H1 (cell line): ENCODE measurements around the gene VENTX. TPM values are rescaled to one million over a fixed set of nuclear protein-coding genes. Genes with fewer than 3 reads are reported as not detected.
A peak's percentile ranks its signal among the peaks of the same experiment; 100 is the strongest.

Experiments used
- CTCF ChIA-PET: fragments of 300-600 bp; sonication (Branson Sonifier 250); formaldehyde crosslinking; loops from one replicate; lab custom pipeline; 2021; ENCODE audit not compliant: partially characterized antibody; lab: Charles Lee
- POLR2A ChIA-PET: fragments of 300-600 bp; sonication (Branson Sonifier 250); formaldehyde crosslinking; loops from one replicate; lab custom pipeline; 2021; ENCODE audit warnings: inconsistent platforms; ENCODE audit not compliant: partially characterized antibody; lab: Charles Lee
- DNase-seq, 2 experiments: peaks; one replicate each; pipeline versions ENCODE4 v3.0.0 to v3.0.0-alpha.2; 2010 to 2022; ENCODE audit warnings: low spot score in 2 of 2, low read depth in 1 of 2, mixed read lengths in 1 of 2
- FAIRE-seq: peaks from 2 replicates; lab custom pipeline; 2011; peaks lifted over from hg19 to GRCh38; lab: Jason Lieb, UNC
- H2AFZ ChIP-seq: 2 replicates; pipeline ENCODE4 v1.8.1; 2012; ENCODE audit warnings: low read length, inconsistent platforms
- H2AK5ac ChIP-seq: 2 replicates; pipeline ENCODE4 v1.6.1; 2013; ENCODE audit warnings: low read depth, low read length
- H2BK120ac ChIP-seq: replicated peaks from 2 replicates; pipeline ENCODE3; 2013; ENCODE audit warnings: low read depth, low read length, inconsistent platforms
- H2BK12ac ChIP-seq: 2 replicates; pipeline ENCODE4 v1.6.1; 2013; ENCODE audit warnings: low read depth, low read length
- H2BK15ac ChIP-seq: 2 replicates; pipeline ENCODE4 v1.6.1; 2013; ENCODE audit warnings: low read length
- H2BK20ac ChIP-seq: 2 replicates; pipeline ENCODE4 v1.6.1; 2013; ENCODE audit warnings: low read length
- H2BK5ac ChIP-seq: 2 replicates; pipeline ENCODE4 v1.6.1; 2013; ENCODE audit warnings: low read depth, low read length
- H3K14ac ChIP-seq: 2 replicates; pipeline ENCODE4 v1.6.1; 2013; ENCODE audit warnings: inconsistent platforms; ENCODE audit not compliant: insufficient read length
- H3K18ac ChIP-seq: 2 replicates; pipeline ENCODE4 v1.6.1; 2013; ENCODE audit warnings: low read length; ENCODE audit errors: extremely low read depth
- H3K23ac ChIP-seq: 2 replicates; pipeline ENCODE4 v1.6.1; 2013; ENCODE audit warnings: inconsistent platforms; ENCODE audit not compliant: insufficient read length
- H3K23me2 ChIP-seq: 2 replicates; pipeline ENCODE4 v1.6.1; 2013; ENCODE audit warnings: low read depth, low read length
- H3K27ac ChIP-seq: 2 replicates; pipeline ENCODE4 v1.6.1; 2011; ENCODE audit warnings: low read depth, low read length, inconsistent platforms
- H3K27me3 ChIP-seq, 4 experiments: replicated peaks in 1 of 4; 1 replicate in 1 of 4; 2 replicates in 3 of 4; pipeline versions ENCODE4 v1.6.1 to v1.8.1; 2011 to 2013; ENCODE audit warnings: low read length in 3 of 4, mild to moderate bottlenecking in 3 of 4, inconsistent platforms in 2 of 4, mixed read lengths in 2 of 4, moderate library complexity in 1 of 4; ENCODE audit not compliant: control insufficient read depth in 3 of 4, insufficient read depth in 3 of 4; ENCODE audit errors: extremely low read depth in 1 of 4
- H3K36me3 ChIP-seq, 4 experiments: 2 replicates each; pipeline versions ENCODE4 v1.6.1 to v1.8.1; 2011 to 2013; ENCODE audit warnings: mild to moderate bottlenecking in 4 of 4, low read length in 3 of 4, moderate library complexity in 2 of 4, control low read depth in 1 of 4, inconsistent platforms in 1 of 4; ENCODE audit not compliant: insufficient read depth in 4 of 4, control insufficient read depth in 2 of 4
- H3K4ac ChIP-seq: replicated peaks from 2 replicates; pipeline ENCODE3; 2013; ENCODE audit warnings: low read length, low read depth, mixed read lengths, inconsistent platforms; ENCODE audit not compliant: insufficient read length
- H3K4me1 ChIP-seq, 4 experiments: replicated peaks in 1 of 4; 1 replicate in 1 of 4; 2 replicates in 3 of 4; pipeline versions ENCODE4 v1.6.1 to v1.8.1; 2011 to 2013; ENCODE audit warnings: low read length in 3 of 4, inconsistent platforms in 2 of 4, mixed read lengths in 1 of 4; ENCODE audit not compliant: insufficient read depth in 4 of 4, control insufficient read depth in 3 of 4
- H3K4me2 ChIP-seq, 2 experiments: 2 replicates each; pipeline versions ENCODE4 v1.6.1 to v1.8.1; 2011 to 2013; ENCODE audit warnings: low read depth in 2 of 2, low read length in 2 of 2, control low read depth in 1 of 2, inconsistent platforms in 1 of 2, mild to moderate bottlenecking in 1 of 2; ENCODE audit not compliant: insufficient read depth in 1 of 2
- H3K4me3 ChIP-seq, 4 experiments: fragments of 200-600, 300-600 bp in 1 of 4; sonication (generic), shearing (Covaris generic), sonication (Bioruptor Twin) in 1 of 4; 2 replicates each; pipeline versions ENCODE4 v1.5.1 to v1.8.1; 2011 to 2016; ENCODE audit warnings: low read length in 4 of 4, low read depth in 3 of 4, control low read depth in 2 of 4, inconsistent platforms in 2 of 4, mild to moderate bottlenecking in 2 of 4, mixed read lengths in 1 of 4, moderate library complexity in 1 of 4; ENCODE audit not compliant: insufficient read depth in 2 of 4; ENCODE audit errors: extremely low read depth in 1 of 4
- H3K56ac ChIP-seq: replicated peaks from 2 replicates; pipeline ENCODE3; 2013; ENCODE audit warnings: low read depth, mild to moderate bottlenecking, mixed read lengths, low read length, inconsistent platforms; ENCODE audit not compliant: insufficient read length
- H3K79me1 ChIP-seq: 2 replicates; pipeline ENCODE4 v1.6.1; 2013; ENCODE audit warnings: low read depth, low read length, control low read depth
- H3K79me2 ChIP-seq, 2 experiments: 2 replicates each; pipeline versions ENCODE4 v1.6.1 to v1.8.1; 2012 to 2013; ENCODE audit warnings: low read length in 2 of 2, mild to moderate bottlenecking in 2 of 2, inconsistent platforms in 1 of 2; ENCODE audit not compliant: insufficient read depth in 2 of 2, control insufficient read depth in 1 of 2
- H3K9ac ChIP-seq, 4 experiments: replicated peaks in 1 of 4; 1 replicate in 1 of 4; 2 replicates in 3 of 4; pipeline versions ENCODE4 v1.6.1 to v1.8.1; 2011 to 2013; ENCODE audit warnings: low read depth in 3 of 4, low read length in 3 of 4, control low read depth in 2 of 4, mild to moderate bottlenecking in 2 of 4, moderate library complexity in 2 of 4, inconsistent platforms in 1 of 4; ENCODE audit errors: extremely low read depth in 1 of 4
- H3K9me3 ChIP-seq, 2 experiments: 2 replicates each; pipeline versions ENCODE4 v1.6.1 to v1.8.1; 2012 to 2013; ENCODE audit warnings: mild to moderate bottlenecking in 2 of 2, moderate library complexity in 2 of 2, control low read depth in 1 of 2, inconsistent platforms in 1 of 2, low read depth in 1 of 2, low read length in 1 of 2, mixed read lengths in 1 of 2; ENCODE audit not compliant: insufficient read depth in 2 of 2
- H4K20me1 ChIP-seq, 2 experiments: replicated peaks in 1 of 2; 2 replicates each; pipeline versions ENCODE3 to v1.8.1; 2011 to 2013; ENCODE audit warnings: inconsistent platforms in 2 of 2, low read length in 2 of 2, mild to moderate bottlenecking in 1 of 2; ENCODE audit not compliant: insufficient read depth in 2 of 2, control insufficient read depth in 1 of 2
- H4K5ac ChIP-seq: 2 replicates; pipeline ENCODE4 v1.6.1; 2013; ENCODE audit warnings: low read length, low read depth, mixed read lengths, inconsistent platforms; ENCODE audit not compliant: insufficient read length
- H4K8ac ChIP-seq: 2 replicates; pipeline ENCODE4 v1.8.0; 2013; ENCODE audit warnings: mild to moderate bottlenecking, moderate library complexity, low read length, inconsistent platforms; ENCODE audit not compliant: insufficient read depth; ENCODE audit errors: extremely low read depth
- H4K91ac ChIP-seq: replicated peaks from 2 replicates; pipeline ENCODE3; 2013; ENCODE audit warnings: low read length, mixed read lengths, inconsistent platforms; ENCODE audit not compliant: insufficient read length
- EGR1 ChIP-seq: IDR thresholded peaks from 2 replicates; pipeline ENCODE4 v1.6.1; 2011; ENCODE audit warnings: low read depth, low read length, borderline replicate concordance
- GABPA ChIP-seq: IDR thresholded peaks from 2 replicates; pipeline ENCODE4 v1.6.1; 2011; ENCODE audit warnings: mild to moderate bottlenecking, low read length, moderate library complexity, borderline replicate concordance; ENCODE audit not compliant: insufficient read depth
- POLR2A ChIP-seq, 2 experiments: IDR thresholded peaks; 1 replicate in 1 of 2; 2 replicates in 1 of 2; pipeline ENCODE4 v1.6.1; 2011; ENCODE audit warnings: low read depth in 2 of 2, low read length in 2 of 2, mild to moderate bottlenecking in 2 of 2; ENCODE audit errors: control extremely low read depth in 1 of 2
- SIX5 ChIP-seq: IDR thresholded peaks from 2 replicates; pipeline ENCODE4 v1.6.1; 2011; ENCODE audit warnings: mild to moderate bottlenecking, low read depth, low read length
- whole genome bisulfite sequencing, 2 experiments: shearing (Covaris generic) in 1 of 2; methylation state at CpG; one replicate each; pipeline versions ENCODE4 v1.1.6 to v1.1.7; 2013 to 2015; ENCODE audit warnings: low lambda C conversion rate in 2 of 2, mixed read lengths in 2 of 2, inconsistent platforms in 1 of 2, low coverage in 1 of 2, missing lambda C conversion rate in 1 of 2; ENCODE audit not compliant: insufficient replicate concordance in 2 of 2, insufficient coverage in 1 of 2, insufficient read length in 1 of 2; ENCODE audit errors: extremely low coverage in 1 of 2, missing lambda C conversion rate in 1 of 2; 5-methylcytosine and 5-hydroxymethylcytosine counted together
- polyA plus RNA-seq, 7 experiments: library from polyadenylated mRNA; depleted of rRNA in 3 of 7; stranded (reverse) in 5 of 7; unstranded in 2 of 7; fragments of >200 nt in 5 of 7; fragments of 200-250 nt in 2 of 7; gene quantifications; 1 replicate in 5 of 7; 2 replicates in 1 of 7; 4 replicates in 1 of 7; pipeline versions ENCODE4 v1.2.1 to v1.2.3, GENCODE V29; 2011 to 2013; ENCODE audit warnings: missing spikeins in 2 of 7, mixed read lengths in 2 of 7
- total RNA-seq: library from RNA; stranded (reverse); fragmentation: NEBNext Ultra II Directional; extraction: Animal tissue kit (Norgen Biotek cat#: 25700); gene quantifications from 2 replicates; pipeline ENCODE4 v1.2.1, GENCODE V29; 2021

VENTX gene
- total and polyA plus RNA-seq, 2 of the 8 experiments (the other 6 are each of a cell fraction or from before 2014, with no cell fraction given) = 5.6 TPM

GRCh38 chr10:133213641-133214467 is 23.8 kb upstream of the VENTX start:
- Histone ChIP-seq H2AK5ac (no peak overlapping the region), H3K79me1 (no peaks in the 10 kb centered on the region), H4K8ac (no peak overlapping the region), H2BK20ac (no peak overlapping the region), H4K5ac (no peak overlapping the region), H3K4me3 (no peak overlapping the region), H2BK120ac (no peak overlapping the region), H3K56ac (no peak overlapping the region), H3K14ac (no peak overlapping the region), H4K20me1 (peaks cover 0 to 12% of the 10 kb centered on the region in 2 experiments), H2BK5ac (no peak overlapping the region)
- POLR2A ChIA-PET = interaction anchor here (1.4 to 2.0 kb wide), 4 partner anchors 9 to 18 kb away, joined by 3 to 7 read pairs (median 4); no protein-coding TSS in a partner anchor
- DNase-seq (no peak), FAIRE-seq (no peak)
- WGBS, 2 experiments = 92% methylated on average over 31 of the region's 32 CpGs; no CpG with 5 or more reads in 1 of the 2 experiments
- TF ChIP-seq SIX5 = no peak
- peak; percentile 51 for TF ChIP-seq EGR1
- no peak for TF ChIP-seq GABPA
- TF ChIP-seq POLR2A (IDR thresholded peaks at IDR 0.05; ENCODE audit: control extremely low read depth in 1 of 2, low read depth in 2 of 2, low read length in 2 of 2) = no peak
- TF ChIP-seq, all 59 proteins: peak for 1
- Histone ChIP-seq H2AFZ (no peak overlapping the region), H3K27me3 (no peaks in the 10 kb centered on the region), H2BK15ac (no peak overlapping the region), H3K4me2 (no peak overlapping the region), H3K9me3 (peaks cover 0 to 4% of the 10 kb centered on the region in 2 experiments; a peak in 1 of 4 replicates), H3K23ac (no peak overlapping the region), H3K27ac (no peak overlapping the region), H3K18ac (no peak overlapping the region), H3K79me2 (no peaks in the 10 kb centered on the region), H3K23me2 (peaks cover 8% of the 10 kb centered on the region), H3K4me1 (peaks cover 0 to 2% (median 1%) of the 10 kb centered on the region in 4 experiments; a peak in 5 of 7 replicates), H3K36me3 (no peaks in the 10 kb centered on the region; a peak in 3 of 8 replicates), H3K9ac (no peak overlapping the region), H4K91ac (no peak overlapping the region), H2BK12ac (no peak overlapping the region), H3K4ac (no peak overlapping the region)
- CTCF ChIA-PET = interaction anchor here (0.7 to 1.9 kb wide), 7 partner anchors 9 to 89 kb away, joined by 3 to 9 read pairs (median 3); no protein-coding TSS in a partner anchor
